Uterus (tissue), 4 donors: ENCODE results near the gene PGLYRP1. TPM values are rescaled to one million over a fixed set of nuclear protein-coding genes. Genes with fewer than 3 reads are reported as not detected.

ENCODE experiments used
- DNase-seq, 2 donors: peaks; one replicate each; pipeline ENCODE4 v3.0.0-alpha.2; 2019 to 2020
- H3K27ac ChIP-seq, 2 donors: fragments of 200-600 bp; sonication (generic); 1 replicate in 1 of 2; 2 replicates in 1 of 2; pipeline ENCODE4 v1.5.1; 2016 to 2018
- H3K27me3 ChIP-seq, 2 donors: fragments of 200-600 bp; sonication (generic); one replicate each; pipeline ENCODE4 v1.5.1; 2018 to 2019; ENCODE audit warnings: control low read depth in 1 of 2
- H3K36me3 ChIP-seq, 2 donors: fragments of 200-600 bp; sonication (generic); one replicate each; pipeline ENCODE4 v1.5.1; 2019; ENCODE audit warnings: control low read depth in 1 of 2
- H3K4me1 ChIP-seq, 2 donors: fragments of 200-600 bp; sonication (generic); one replicate each; pipeline ENCODE4 v1.5.1; 2018 to 2019; ENCODE audit warnings: control low read depth in 1 of 2
- H3K4me3 ChIP-seq, 2 donors: fragments of 200-600 bp; sonication (generic); 1 replicate in 1 of 2; 2 replicates in 1 of 2; pipeline ENCODE4 v1.5.1; 2018 to 2019; ENCODE audit warnings: mild to moderate bottlenecking in 1 of 2
- H3K9me3 ChIP-seq, 2 donors: fragments of 200-600 bp; sonication (generic); one replicate each; pipeline ENCODE4 v1.5.1; 2019; ENCODE audit warnings: control low read depth in 1 of 2
- CTCF ChIP-seq, 4 experiments: fragments of 200-600 bp in 2 of 4; fragments of 450-650 bp in 2 of 4; sonication (generic) in 2 of 4; IDR thresholded peaks; one replicate each; pipeline ENCODE4 v1.5.1; 2016 to 2019; ENCODE audit warnings: antibody characterized with exemption in 4 of 4, mild to moderate bottlenecking in 2 of 4, moderate library complexity in 1 of 4
- POLR2A ChIP-seq, 2 donors: fragments of 450-650 bp; IDR thresholded peaks; one replicate each; pipeline ENCODE4 v1.6.1; 2016; ENCODE audit warnings: antibody characterized with exemption in 2 of 2, mild to moderate bottlenecking in 1 of 2, moderate library complexity in 1 of 2
- intact Hi-C: fragments of 100-400 bp; cut with DNase I; formaldehyde crosslinking; loops from one replicate; pipeline ENCODE4 v1.15.1; 2023; ENCODE audit warnings: low total_unique reads
- total RNA-seq, 4 donors: library from RNA; depleted of rRNA in 3 of 4; stranded (reverse); fragments of >200 nt in 3 of 4; gene quantifications; one replicate each; pipeline versions ENCODE4 v1.1.0 to v1.2.4, GENCODE V29; 2014 to 2023
- donor health status: DM: yes; HTN: yes; CAD: no.

PGLYRP1 gene
- total RNA-seq, 4 donors from 2014 or later: not detected

- Histone ChIP-seq H3K4me1 (peaks cover 0 to 16% of the 10 kb centered on the region in 2 donors), H3K27me3 (peaks cover 0 to 13% of the 10 kb centered on the region in 2 donors), H3K36me3 (no peaks in the 10 kb centered on the region), H3K27ac (no peak overlapping the region), H3K4me3 (peak overlapping the region; percentile 41 to 49), H3K9me3 (no peaks in the 10 kb centered on the region)
- DNase-seq: no peak
- TF ChIP-seq CTCF (IDR thresholded peaks at IDR 0.05) (no peak), POLR2A (IDR thresholded peaks at IDR 0.05) (no peak)
- intact Hi-C loops: no loop called here
Observed at GRCh38 chr19:46015687-46016425, 7.0 kb downstream of the PGLYRP1 start.

- peak; percentile 46 to 55 for DNase-seq
- Histone ChIP-seq H3K4me3 (no peak overlapping the region), H3K9me3 (no peaks in the 10 kb centered on the region), H3K36me3 (no peaks in the 10 kb centered on the region), H3K27ac (no peak overlapping the region), H3K27me3 (peaks cover 0 to 13% of the 10 kb centered on the region in 2 donors), H3K4me1 (peaks cover 0 to 16% of the 10 kb centered on the region in 2 donors)
- intact Hi-C loops: no loop called here
- TF ChIP-seq POLR2A (IDR thresholded peaks at IDR 0.05) (peak in 1 of 2 donors; percentile 33), CTCF (IDR thresholded peaks at IDR 0.05) (no peak)
Observed at GRCh38 chr19:46014941-46015686, 7.7 kb downstream of the PGLYRP1 start.

GRCh38 chr19:46014534-46014933 is 8.3 kb downstream of the PGLYRP1 start:
- Histone ChIP-seq H3K27me3 (peaks cover 0 to 13% of the 10 kb centered on the region in 2 donors), H3K9me3 (no peaks in the 10 kb centered on the region), H3K27ac (no peak overlapping the region), H3K36me3 (no peaks in the 10 kb centered on the region), H3K4me1 (peaks cover 0 to 16% of the 10 kb centered on the region in 2 donors), H3K4me3 (no peak overlapping the region)
- no peak for TF ChIP-seq CTCF (IDR thresholded peaks at IDR 0.05)
- TF ChIP-seq POLR2A (IDR thresholded peaks at IDR 0.05): no peak
- intact Hi-C loops: no loop called here
- DNase-seq: no peak

- peaks cover 0 to under 1% of the 10 kb centered on the region in 2 donors for H3K4me1 ChIP-seq
- intact Hi-C loops: no loop called here
- peak; percentile 57 to 60 for DNase-seq
- no peaks in the 10 kb centered on the region for H3K9me3 ChIP-seq
- no peak overlapping the region for H3K27ac ChIP-seq
- peaks cover 0 to 13% of the 10 kb centered on the region in 2 donors for H3K27me3 ChIP-seq
- no peak overlapping the region for H3K4me3 ChIP-seq
- no peaks in the 10 kb centered on the region for H3K36me3 ChIP-seq
- TF ChIP-seq CTCF (IDR thresholded peaks at IDR 0.05) (peak; percentile 64 to 82 (median 73)), POLR2A (IDR thresholded peaks at IDR 0.05) (no peak)
Observed at GRCh38 chr19:46009530-46010510, 13.0 kb downstream of the PGLYRP1 start.
